HCT116 (cell line): ENCODE results near the gene C18orf32. TPM values are rescaled to one million over a fixed set of nuclear protein-coding genes. Genes with fewer than 3 reads are reported as not detected.

Experiments used
- ATAC-seq: fragments of 200-7000 bp; cut with Tn5 transposase; 2 replicates; pipeline ENCODE4 v1.9.1; 2020; ENCODE audit warnings: mild to moderate bottlenecking, moderate library complexity
- BruUV-seq: library from RNA; stranded (reverse); fragments of 400-500 nt; replicated peaks from 2 replicates; lab custom pipeline; 2021; lab: Mats Ljungman, UMichigan
- CTCF ChIA-PET: fragments of 300-600 bp; sonication (Branson Sonifier 250); formaldehyde crosslinking; loops from one replicate; lab custom pipeline; 2021; ENCODE audit warnings: antibody characterized with exemption; lab: Charles Lee
- POLR2A ChIA-PET: fragments of 300-600, 350-600 bp; sonication (Branson Sonifier 250); formaldehyde crosslinking; loops from one replicate; lab custom pipeline; 2021; ENCODE audit warnings: antibody characterized with exemption; lab: Charles Lee
- RAD21 ChIA-PET, 2 experiments: fragments of 300-600 bp; sonication (Branson Sonifier 250); formaldehyde crosslinking; loops; one replicate each; lab custom pipeline; 2023; ENCODE audit warnings: low total read pairs in 2 of 2; ENCODE audit not compliant: uncharacterized antibody in 2 of 2, unreplicated experiment in 2 of 2, low non-redundant PET in 1 of 2; lab: Charles Lee
- DNase-seq: peaks from one replicate; pipeline ENCODE4 v3.0.0-alpha.2; 2010; ENCODE audit warnings: low read depth, low spot score
- H2AFZ ChIP-seq: fragments of 200-600 bp; shearing (Covaris generic), sonication (generic); 2 replicates; pipeline ENCODE4 v1.6.1; 2017; ENCODE audit warnings: low read depth, mixed run types, mixed read lengths, antibody characterized with exemption, low read length; ENCODE audit not compliant: poor library complexity, severe bottlenecking
- H3K27ac ChIP-seq: 2 replicates; pipeline ENCODE4 v1.5.1; 2012; ENCODE audit warnings: low read depth, low read length
- H3K27me3 ChIP-seq: fragments of 200-600 bp; sonication (generic); 2 replicates; pipeline ENCODE4 v1.6.1; 2016; ENCODE audit warnings: mixed run types, low read length, mixed read lengths; ENCODE audit not compliant: insufficient read depth
- H3K36me3 ChIP-seq, 2 experiments: fragments of 200-500 bp in 1 of 2; fragments of 200-600 bp in 1 of 2; sonication (Bioruptor generic) in 1 of 2; sonication (generic) in 1 of 2; 2 replicates each; pipeline versions ENCODE4 v1.5.1 to v1.6.1; 2014 to 2016; ENCODE audit warnings: low read length in 2 of 2, inconsistent platforms in 1 of 2, mixed read lengths in 1 of 2, mixed run types in 1 of 2; ENCODE audit not compliant: insufficient read depth in 2 of 2, control insufficient read depth in 1 of 2
- H3K4me1 ChIP-seq, 2 experiments: fragments of 200-600 bp in 1 of 2; sonication (generic) in 1 of 2; 2 replicates each; pipeline versions ENCODE4 v1.5.1 to v1.6.1; 2012 to 2017; ENCODE audit warnings: low read length in 2 of 2, inconsistent platforms in 1 of 2, mild to moderate bottlenecking in 1 of 2, mixed read lengths in 1 of 2, mixed run types in 1 of 2, moderate library complexity in 1 of 2; ENCODE audit not compliant: insufficient read depth in 2 of 2, control insufficient read depth in 1 of 2
- H3K4me2 ChIP-seq: fragments of 200-600 bp; sonication (generic); 2 replicates; pipeline ENCODE4 v1.6.1; 2017; ENCODE audit warnings: mixed run types, low read length, mixed read lengths
- H3K4me3 ChIP-seq, 2 experiments: fragments of 200-600 bp in 1 of 2; sonication (generic) in 1 of 2; replicated peaks in 1 of 2; 2 replicates each; pipeline ENCODE4 v1.5.1; 2011 to 2016; ENCODE audit warnings: low read length in 2 of 2, control low read depth in 1 of 2, low read depth in 1 of 2, mild to moderate bottlenecking in 1 of 2, mixed read lengths in 1 of 2, mixed run types in 1 of 2
- H3K79me2 ChIP-seq: fragments of 200-600 bp; sonication (generic); 2 replicates; pipeline ENCODE4 v1.6.1; 2017; ENCODE audit warnings: mild to moderate bottlenecking, mixed run types, low read length, moderate library complexity, mixed read lengths; ENCODE audit not compliant: insufficient read depth
- H3K9ac ChIP-seq: fragments of 200-600 bp; sonication (generic); 2 replicates; pipeline ENCODE4 v1.6.1; 2016; ENCODE audit warnings: low read length, mixed read lengths
- H3K9me2 ChIP-seq: fragments of 200-600 bp; sonication (generic), shearing (Covaris generic); 2 replicates; pipeline ENCODE4 v1.6.1; 2017; ENCODE audit warnings: mixed run types, mild to moderate bottlenecking, moderate library complexity; ENCODE audit not compliant: insufficient read depth
- H3K9me3 ChIP-seq, 2 experiments: fragments of 200-500 bp in 1 of 2; fragments of 200-600 bp in 1 of 2; sonication (Bioruptor generic) in 1 of 2; sonication (generic) in 1 of 2; 2 replicates each; pipeline ENCODE4 v1.6.1; 2014 to 2017; ENCODE audit warnings: low read length in 2 of 2, mixed read lengths in 2 of 2, inconsistent platforms in 1 of 2, low read depth in 1 of 2, mild to moderate bottlenecking in 1 of 2, mixed run types in 1 of 2, moderate library complexity in 1 of 2; ENCODE audit not compliant: control insufficient read depth in 1 of 2, insufficient read depth in 1 of 2
- H4K20me1 ChIP-seq: fragments of 200-600 bp; sonication (generic), shearing (Covaris generic); 2 replicates; pipeline ENCODE4 v1.6.1; 2017; ENCODE audit warnings: mixed run types, mild to moderate bottlenecking, moderate library complexity; ENCODE audit not compliant: insufficient read depth
- ATF3 ChIP-seq: IDR thresholded peaks from 2 replicates; pipeline ENCODE4 v1.6.1; 2012
- CTCF ChIP-seq, 3 experiments: fragments of 200-600 bp in 1 of 3; sonication (generic) in 1 of 3; IDR thresholded peaks in 2 of 3; conservative IDR thresholded peaks in 1 of 3; 2 replicates each; pipeline ENCODE4 v1.5.1; 2012 to 2017; ENCODE audit warnings: low read depth in 2 of 3, low read length in 2 of 3, antibody characterized with exemption in 1 of 3, borderline replicate concordance in 1 of 3, control low read depth in 1 of 3, mild to moderate bottlenecking in 1 of 3, mixed read lengths in 1 of 3, mixed run types in 1 of 3, moderate library complexity in 1 of 3; ENCODE audit not compliant: insufficient read depth in 1 of 3
- EZH2 ChIP-seq: fragments of 200-600 bp; sonication (generic); IDR thresholded peaks from 2 replicates; pipeline ENCODE4 v1.6.1; 2017; ENCODE audit warnings: antibody characterized with exemption, mixed run types
- EZH2phosphoT487 ChIP-seq: fragments of 200-600 bp; IDR thresholded peaks from 2 replicates; pipeline ENCODE4 v1.6.1; 2018; ENCODE audit warnings: antibody characterized with exemption, borderline replicate concordance
- FOSL1 ChIP-seq: IDR thresholded peaks from 2 replicates; pipeline ENCODE4 v1.6.1; 2012; ENCODE audit warnings: low read depth
- REST ChIP-seq: IDR thresholded peaks from 2 replicates; pipeline ENCODE4 v1.6.1; 2012; ENCODE audit warnings: low read depth
- SIN3A ChIP-seq: IDR thresholded peaks from 2 replicates; pipeline ENCODE4 v1.6.1; 2012; ENCODE audit warnings: low read depth
- SRF ChIP-seq: IDR thresholded peaks from 2 replicates; pipeline ENCODE4 v1.6.1; 2012; ENCODE audit warnings: low read depth
- TCF7L2 ChIP-seq: IDR thresholded peaks from 2 replicates; pipeline ENCODE4 v1.7.0; 2011; ENCODE audit warnings: borderline replicate concordance, inconsistent platforms; ENCODE audit not compliant: insufficient read depth, insufficient read length; ENCODE audit errors: extremely low read depth
- ZFX ChIP-seq: fragments of 450-650 bp; IDR thresholded peaks from 2 replicates; pipeline ENCODE4 v1.6.1; 2017
- intact Hi-C: fragments of 100-400 bp; cut with micrococcal nuclease; formaldehyde crosslinking; loops from 2 replicates; pipeline ENCODE4 v1.10.0; 2022
- total RNA-seq: library from RNA; stranded (reverse); gene quantifications from one replicate; pipeline ENCODE4 v1.2.1, GENCODE V29; 2021; ENCODE audit not compliant: unreplicated experiment

Gene C18orf32
- total RNA-seq, 1 experiment from 2014 or later, result 35.0 TPM

GRCh38 chr18:49524951-49525350, 37.9 kb upstream of the C18orf32 start:
- Histone ChIP-seq H3K27ac (no peak overlapping the region), H3K9me2 (no peaks in the 10 kb centered on the region), H4K20me1 (no peaks in the 10 kb centered on the region), H3K27me3 (no peaks in the 10 kb centered on the region), H3K36me3 (no peaks in the 10 kb centered on the region), H2AFZ (no peak overlapping the region), H3K9me3 (no peaks in the 10 kb centered on the region), H3K4me1 (peaks cover 8 to 18% of the 10 kb centered on the region in 2 experiments), H3K79me2 (no peaks in the 10 kb centered on the region), H3K9ac (no peak overlapping the region), H3K4me2 (no peak overlapping the region), H3K4me3 (no peak overlapping the region)
- intact Hi-C loops, result no loop called here
- ATAC-seq (no peak), DNase-seq (no peak)
- TF ChIP-seq REST (no peak), FOSL1 (no peak), EZH2 (no peak), ATF3 (no peak), EZH2phosphoT487 (no peak), SIN3A (no peak), TCF7L2 (no peak), SRF (no peak), ZFX (no peak), CTCF (IDR thresholded peaks at IDR 0.05 in 2 of 3, conservative IDR thresholded peaks at IDR 0.05 in 1 of 3; ENCODE audit: borderline replicate concordance in 1 of 3, insufficient read depth in 1 of 3, low read depth in 2 of 3, low read length in 2 of 3) (no peak)
- ChIA-PET POLR2A (no interaction called here), CTCF (interaction anchor here (1.7 kb wide), 1 partner anchor 14 kb away, joined by 5 read pairs; no protein-coding TSS in a partner anchor), RAD21 (no interaction called here)
- no TSS peak for BruUV-seq
